Fibroblast of skin of right quadriceps (primary cell): Measurements from ENCODE around the gene ATP6V1B1.

Experiments used
- DNase-seq: peaks from one replicate; pipeline ENCODE4 v3.0.0-alpha.2; 2013

The ATP6V1B1 gene

GRCh38 chr2:70930371-70931329 lies 5.0 kb upstream of the ATP6V1B1 start:
- no peak for DNase-seq

DNA sequence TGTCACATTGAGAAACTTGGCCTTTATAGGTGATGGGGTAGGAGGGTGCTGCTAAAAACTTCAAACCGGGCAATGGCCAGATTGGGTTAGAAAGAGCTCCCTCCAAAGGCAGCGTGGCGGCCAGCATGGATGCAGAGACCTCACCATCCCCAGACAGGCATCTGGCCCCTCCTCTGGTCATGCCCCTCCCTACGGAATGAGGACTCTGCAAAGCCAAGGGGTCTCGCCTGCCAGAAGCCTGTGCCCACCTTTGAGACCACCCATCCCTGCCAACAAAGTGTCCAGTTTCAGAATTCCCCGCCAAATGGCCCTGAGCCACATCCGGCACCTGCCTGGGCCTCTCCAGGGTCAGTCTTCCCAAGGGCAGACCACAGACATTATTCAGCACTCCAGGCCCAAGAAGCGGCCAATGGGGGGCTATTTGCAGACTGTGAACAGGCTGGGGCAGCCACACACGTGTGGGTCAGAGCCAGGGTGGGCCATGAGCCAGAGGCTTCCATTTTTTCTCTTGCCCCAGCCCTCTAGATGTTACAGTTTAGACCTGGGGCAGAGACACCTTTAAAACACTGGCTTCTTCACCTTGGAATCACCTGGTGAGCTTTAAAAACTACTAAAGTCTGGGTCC lies 4.2 kb upstream of the ATP6V1B1 start:
- no peak for DNase-seq

DNA sequence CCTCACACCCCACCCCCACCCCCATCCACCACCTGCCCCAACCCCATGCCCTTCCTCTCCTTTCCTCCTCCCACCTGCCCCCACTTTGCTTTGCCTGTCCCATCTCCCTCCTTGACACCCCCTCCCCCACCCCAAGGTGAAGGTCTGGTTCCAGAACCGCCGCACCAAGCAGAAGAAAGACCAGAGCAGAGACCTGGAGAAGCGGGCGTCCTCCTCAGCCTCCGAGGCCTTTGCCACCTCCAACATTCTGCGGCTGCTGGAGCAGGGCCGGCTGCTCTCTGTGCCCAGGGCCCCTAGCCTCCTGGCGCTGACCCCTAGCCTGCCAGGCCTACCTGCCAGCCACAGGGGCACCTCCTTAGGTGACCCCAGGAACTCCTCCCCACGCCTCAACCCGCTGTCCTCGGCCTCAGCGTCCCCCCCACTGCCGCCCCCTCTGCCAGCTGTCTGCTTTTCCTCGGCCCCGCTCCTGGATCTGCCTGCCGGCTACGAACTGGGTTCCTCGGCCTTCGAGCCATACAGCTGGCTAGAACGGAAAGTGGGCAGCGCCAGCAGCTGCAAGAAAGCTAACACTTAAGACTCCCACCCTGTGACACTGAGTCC lies 3.0 kb upstream of the ATP6V1B1 start:
- no peak for DNase-seq

GRCh38 chr2:70934981-70935380 lies 719 bp upstream of the ATP6V1B1 start:
- no peak for DNase-seq

- no peak for DNase-seq
Measured at GRCh38 chr2:70936165-70936978, 672 bp downstream of the ATP6V1B1 start.

- DNase-seq, result no peak
Measured at GRCh38 chr2:70936979-70937811, 1.5 kb downstream of the ATP6V1B1 start.

DNA sequence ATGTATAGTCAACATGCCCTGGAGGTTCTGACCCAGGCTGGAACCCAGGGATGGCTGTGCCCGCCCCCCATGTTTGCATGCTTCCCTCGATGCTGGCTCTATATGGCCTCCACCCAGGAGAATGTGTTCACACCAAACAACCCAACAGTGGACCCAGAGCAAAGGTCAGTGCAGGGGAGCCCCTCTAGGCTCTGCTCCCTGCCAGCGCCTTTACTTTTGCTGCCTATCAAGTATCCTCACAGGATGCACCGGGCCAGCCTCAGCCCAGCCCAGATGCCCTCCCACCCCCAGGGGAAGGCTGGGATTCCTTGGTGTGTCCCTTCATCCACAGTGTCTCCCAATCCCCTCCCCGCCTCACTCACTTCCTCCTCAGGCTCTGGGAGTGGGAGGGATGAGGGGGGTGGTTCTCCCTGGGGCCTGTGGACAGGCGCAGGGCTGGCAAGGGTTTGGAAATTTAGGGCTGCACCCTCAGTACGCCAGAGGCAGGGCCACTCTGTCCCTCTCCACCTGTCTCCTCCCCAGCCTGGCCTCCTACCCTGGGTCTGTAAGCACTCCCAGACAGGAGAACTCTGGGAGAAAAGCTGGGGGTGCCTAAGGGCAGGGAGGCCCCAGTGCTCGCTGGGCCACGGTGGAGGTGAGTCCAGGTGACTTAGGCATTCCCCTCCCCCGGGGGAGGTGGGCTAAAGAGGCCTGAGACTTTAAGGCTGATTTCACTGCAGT lies 2.3 kb downstream of the ATP6V1B1 start:
- DNase-seq, result no peak

DNA sequence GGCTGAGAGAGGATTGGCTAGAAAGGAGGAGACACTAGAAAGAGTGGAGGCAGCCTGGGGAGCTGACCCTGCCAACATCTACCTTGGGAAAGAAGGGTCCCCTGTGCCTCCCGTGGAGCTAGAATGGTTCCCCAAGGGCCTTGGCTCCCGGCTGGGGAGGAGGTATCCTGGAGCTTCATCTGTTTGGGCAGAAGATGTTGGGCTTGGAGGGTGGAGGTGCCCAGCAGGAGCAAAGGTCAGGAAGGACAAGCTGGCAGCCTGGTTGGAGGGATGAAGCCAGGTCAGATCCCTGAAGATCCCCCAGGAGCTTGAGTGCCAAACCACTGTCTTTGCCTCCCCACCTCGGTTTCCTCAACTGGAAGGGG lies 2.9 kb downstream of the ATP6V1B1 start:
- no peak for DNase-seq

DNA sequence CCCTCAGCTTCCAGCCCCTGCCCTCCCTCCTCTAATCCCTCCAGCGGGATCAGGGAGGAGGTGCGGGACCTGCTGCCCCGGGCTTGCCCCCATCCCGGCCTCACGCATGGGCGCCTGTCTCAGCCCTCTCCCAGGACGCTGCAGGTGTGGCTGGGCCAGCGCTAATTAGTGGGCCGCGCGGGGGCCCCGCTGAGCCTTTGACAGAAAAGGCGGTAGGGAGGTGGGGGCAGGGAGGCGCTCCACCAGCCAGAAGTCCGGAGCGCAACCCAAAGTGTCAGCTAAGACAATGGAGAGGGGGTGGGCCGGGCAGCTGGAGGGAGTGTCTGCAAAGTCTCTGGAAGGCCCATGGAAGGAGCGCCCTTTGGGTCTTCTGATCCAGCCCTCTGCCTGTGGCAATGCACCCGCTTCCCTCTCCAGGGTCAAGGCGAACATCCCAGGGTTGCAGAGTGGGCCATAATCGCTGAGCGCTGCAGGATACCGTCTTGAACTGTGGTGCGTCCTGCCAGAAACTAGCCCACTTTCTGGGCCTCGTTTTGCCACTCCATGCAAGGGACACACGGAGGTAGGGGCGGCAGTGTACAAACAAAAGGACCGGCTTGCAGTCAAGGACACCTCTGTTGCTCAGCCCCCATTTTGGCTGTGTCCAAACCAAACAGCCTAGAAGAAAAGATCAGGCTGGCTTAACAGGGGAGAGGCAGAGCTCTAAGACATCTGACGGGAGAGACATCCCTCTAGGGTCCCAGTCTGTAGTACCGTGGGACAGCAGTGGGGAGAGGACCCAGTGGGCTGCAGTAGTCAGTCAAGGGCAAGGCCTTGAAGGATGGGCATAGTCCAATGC lies 3.5 kb downstream of the ATP6V1B1 start:
- DNase-seq, result no peak

GRCh38 chr2:70939839-70940580 lies 4.3 kb downstream of the ATP6V1B1 start:
- no peak for DNase-seq

- DNase-seq, result no peak
Measured at GRCh38 chr2:70941186-70941585, 5.5 kb downstream of the ATP6V1B1 start.

- DNase-seq, result no peak
Measured at GRCh38 chr2:70941701-70942100, 6.0 kb downstream of the ATP6V1B1 start.

- DNase-seq, result no peak
Measured at GRCh38 chr2:70942396-70943204, 6.9 kb downstream of the ATP6V1B1 start.

- no peak for DNase-seq
Measured at GRCh38 chr2:70943205-70943871, 7.6 kb downstream of the ATP6V1B1 start.

DNA sequence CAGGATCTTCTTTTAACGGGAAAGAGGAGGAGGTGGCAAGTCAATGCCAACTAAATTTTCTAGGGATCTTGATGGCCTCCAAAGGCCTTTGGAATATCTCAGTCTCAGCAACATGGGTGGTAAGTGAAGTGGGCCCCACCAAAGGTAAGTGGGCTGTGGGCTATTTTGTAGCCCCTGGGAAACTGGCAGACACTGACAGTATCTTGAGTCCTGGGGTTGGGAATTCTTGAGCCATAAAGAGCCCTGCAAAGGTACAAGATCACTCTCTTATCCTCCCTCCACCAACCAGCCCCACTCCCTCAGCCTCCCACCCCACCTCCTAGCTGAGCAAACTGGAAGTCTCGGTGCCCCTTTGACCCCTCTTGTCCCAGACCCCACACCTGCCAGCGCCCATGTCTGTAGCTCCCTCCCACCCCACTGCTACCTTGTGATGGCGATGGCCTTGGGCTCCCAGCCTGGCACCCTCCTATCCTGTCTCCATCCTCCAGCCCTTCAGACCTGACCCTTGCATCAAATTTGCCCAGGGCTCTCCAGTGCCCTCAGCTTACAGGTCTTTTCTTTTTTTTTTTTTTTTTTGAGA lies 8.5 kb downstream of the ATP6V1B1 start:
- DNase-seq, result no peak

DNA sequence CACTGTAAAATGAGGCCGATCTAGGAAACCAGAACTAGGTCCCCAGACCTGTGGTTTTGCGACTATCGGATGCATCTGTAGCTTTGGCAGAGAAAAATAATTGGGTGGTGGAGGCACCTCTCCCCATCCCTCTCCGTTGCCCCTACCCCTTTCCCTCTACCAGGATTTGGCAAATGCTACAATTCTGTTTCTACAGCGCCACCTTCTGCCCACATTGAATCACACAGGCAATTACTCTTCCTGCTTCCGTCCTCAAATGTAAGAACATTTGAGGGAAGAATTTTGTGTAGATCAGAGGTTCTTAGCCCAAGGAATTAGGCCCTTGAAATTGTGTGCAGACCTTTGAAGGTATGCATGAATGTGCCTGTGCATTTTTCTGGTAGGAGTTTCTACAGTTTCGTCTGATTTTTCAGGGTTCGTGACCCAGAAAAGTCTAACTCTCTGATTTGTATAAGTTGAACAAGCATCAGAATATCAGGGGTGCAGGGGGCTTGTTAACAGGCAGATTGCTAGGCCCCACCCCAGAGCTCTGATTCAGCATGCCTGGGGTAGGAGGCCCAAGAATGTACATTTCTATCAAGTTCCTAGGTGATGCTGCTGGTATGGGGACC lies 11.2 kb downstream of the ATP6V1B1 start:
- peak; percentile 55 for DNase-seq

- DNase-seq, result peak; percentile 49
Measured at GRCh38 chr2:70947556-70948184, 12.0 kb downstream of the ATP6V1B1 start.
